HG03039 (cell line): ENCODE measurements around the gene ADAM17.
"Not testable (repeated sequence)": the region's sequence is repeated elsewhere in the genome, so short reads cannot be mapped to it uniquely, and the experiment has no call there.

Experiments used
- ATAC-seq: cut with Tn5 transposase; IDR thresholded peaks from one replicate; pipeline ENCODE4 v1.9.1; 2021; ENCODE audit warnings: mild to moderate bottlenecking, moderate library complexity; ENCODE audit not compliant: unreplicated experiment

ADAM17 gene

DNA sequence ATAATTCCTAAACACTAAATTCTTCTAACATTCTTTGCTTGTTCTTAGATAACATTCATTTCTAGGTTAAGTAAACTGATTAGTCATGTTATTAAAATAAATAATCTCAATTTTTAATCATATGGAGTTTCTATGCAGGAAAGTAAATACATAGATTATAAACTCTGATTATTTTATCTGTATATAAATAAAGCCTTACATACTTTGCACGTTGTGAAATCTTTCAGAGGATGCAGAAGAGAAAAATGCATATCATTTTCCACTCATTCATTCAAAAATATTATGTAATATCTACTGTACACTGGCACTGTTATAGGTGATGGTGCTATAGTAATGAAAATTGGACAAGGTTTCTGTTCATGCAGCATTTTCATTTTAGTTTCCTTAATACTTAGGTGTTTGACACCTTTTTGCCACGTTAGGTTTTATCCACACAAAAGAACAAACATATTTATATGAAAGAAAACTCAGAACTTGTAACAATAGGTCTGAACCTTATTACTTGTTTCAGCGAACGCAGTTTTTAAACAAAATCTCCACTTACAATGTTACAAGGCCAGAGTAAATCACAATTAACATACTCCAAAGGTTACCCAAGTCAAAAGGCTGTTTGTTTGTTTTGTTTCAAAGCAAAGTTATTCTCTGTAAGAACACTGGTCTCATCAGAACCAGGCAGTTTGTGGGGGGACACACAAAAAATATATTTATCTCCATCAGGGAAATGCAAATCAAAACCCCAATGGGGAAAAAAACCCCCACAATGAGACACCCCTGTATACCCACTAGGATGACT lies 27.4 kb downstream of the ADAM17 start:
- no peak for ATAC-seq

DNA sequence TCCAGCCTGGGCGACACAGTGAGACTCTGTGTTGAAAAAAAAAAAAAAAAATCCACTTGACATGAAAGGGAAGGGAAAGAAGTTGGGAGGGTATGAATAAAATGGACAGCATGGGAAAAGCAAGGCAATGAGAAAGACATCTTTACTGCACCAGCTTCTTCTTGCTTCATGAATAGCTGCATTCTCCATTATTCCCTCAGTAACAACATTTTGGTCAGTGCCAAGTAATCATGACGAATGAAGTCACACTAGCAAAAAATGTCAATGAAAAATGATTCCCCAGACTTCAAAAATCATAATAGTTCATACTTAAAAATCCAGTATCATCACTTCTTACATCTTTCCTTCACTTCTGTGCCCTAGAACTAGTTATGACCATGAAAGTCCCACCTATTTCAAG lies 30.4 kb downstream of the ADAM17 start:
- no peak for ATAC-seq

DNA sequence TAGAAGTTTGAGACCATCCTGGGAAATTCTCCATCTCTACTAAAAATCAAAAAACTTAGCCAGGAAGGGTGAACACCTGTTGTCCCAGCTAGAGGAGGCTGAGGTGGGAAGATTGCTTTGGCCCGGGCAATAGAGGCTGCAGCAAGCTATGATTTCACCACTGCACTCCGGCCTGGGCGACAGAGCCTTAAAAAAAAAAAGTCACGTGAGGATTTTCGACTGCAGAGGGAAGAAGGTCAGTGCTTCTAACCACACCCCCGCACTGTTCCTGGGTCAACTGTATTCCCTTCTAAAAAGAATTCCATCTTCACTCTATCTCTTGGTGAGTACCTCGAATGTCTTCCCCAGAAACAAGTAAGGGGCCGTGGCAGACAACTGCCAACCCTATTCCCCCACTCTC lies 31.3 kb downstream of the ADAM17 start:
- no peak for ATAC-seq

DNA sequence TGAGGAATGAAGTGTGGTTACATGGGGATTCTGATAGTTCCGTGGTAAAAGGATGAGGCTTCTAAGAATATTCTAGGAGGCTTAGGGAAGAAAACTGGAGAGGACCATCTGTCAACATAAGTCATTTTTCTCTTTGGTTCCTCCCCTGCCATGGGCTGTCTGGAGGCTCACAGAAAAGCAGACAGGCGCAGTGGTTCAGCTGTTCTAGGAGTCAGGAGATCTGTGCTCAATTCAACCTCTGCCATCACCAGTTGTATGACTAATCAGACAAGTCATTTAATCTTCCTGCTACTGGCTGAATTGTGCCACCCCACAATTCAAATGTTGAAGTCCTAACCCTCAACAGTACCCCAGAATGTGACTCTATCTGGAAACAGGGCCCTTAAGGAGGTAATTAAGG lies 36.4 kb downstream of the ADAM17 start:
- ATAC-seq = no peak

DNA sequence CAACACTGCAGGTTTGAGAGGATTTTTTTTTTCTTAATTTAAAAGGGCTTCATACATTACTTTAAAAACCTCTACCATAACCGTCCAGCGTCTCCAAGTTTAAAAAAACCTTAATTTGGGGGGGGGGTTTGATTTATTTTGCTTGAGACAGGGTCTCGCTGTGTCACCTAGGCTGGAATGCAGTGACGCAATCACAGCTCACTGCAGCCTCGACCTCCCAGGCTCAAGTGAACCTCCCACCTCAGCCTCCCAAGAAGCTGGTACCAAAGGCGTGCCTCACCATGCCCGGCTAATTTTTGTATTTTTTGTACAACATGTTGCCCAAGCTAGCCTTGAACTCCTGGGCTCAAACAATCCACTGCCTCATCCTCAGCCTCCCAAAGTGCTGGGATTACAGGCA lies 36.9 kb downstream of the ADAM17 start:
- ATAC-seq = no peak

DNA sequence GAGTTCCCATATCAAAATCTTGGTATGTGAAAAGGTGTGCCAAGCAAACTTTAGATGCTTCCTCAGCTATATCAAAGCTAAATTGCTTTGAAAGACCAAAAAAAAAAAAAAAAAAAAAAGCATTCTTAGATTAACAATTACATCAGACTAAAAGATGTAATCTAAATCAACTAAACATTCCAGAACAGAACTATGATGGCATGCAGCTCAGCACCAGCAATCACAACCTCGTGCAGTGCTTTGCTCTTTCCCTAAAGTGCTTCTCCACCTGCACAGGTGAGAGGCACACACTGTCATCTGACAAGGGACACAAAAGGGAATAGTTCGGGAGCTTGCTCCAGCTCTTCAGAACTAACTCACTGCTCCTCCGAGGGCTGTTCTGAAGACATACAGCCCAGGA lies 37.5 kb downstream of the ADAM17 start:
- no peak for ATAC-seq

DNA sequence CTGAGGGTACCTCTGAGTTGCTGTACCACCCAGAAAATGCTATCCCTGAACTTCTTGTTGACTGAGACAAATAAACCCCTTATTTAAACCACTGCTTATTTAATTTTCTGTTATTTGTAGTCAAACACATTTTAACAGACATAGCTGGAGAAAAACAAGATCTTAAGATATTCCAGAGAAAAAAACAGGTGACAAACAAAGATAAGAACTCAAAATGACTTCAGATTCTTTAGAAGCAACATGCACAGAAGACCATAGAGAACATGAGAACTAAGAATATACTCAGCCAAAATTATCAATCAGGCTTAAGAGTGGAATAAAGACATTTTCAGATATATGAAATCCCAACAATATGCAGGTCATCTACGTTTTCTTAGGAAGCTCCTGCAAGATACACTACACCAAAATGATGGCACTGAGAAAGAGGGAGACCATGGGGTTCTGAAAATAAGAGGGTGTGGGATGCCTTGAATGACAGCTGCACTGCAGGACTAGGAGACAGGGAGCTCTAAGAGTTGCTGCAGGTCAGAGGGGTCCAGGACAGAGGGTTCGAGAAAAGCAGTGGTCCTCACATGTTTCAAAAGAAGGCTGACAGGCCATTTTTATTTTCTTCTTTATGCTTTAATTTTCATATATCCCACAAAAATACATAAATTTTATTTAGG lies 38.4 kb downstream of the ADAM17 start:
- no peak for ATAC-seq

DNA sequence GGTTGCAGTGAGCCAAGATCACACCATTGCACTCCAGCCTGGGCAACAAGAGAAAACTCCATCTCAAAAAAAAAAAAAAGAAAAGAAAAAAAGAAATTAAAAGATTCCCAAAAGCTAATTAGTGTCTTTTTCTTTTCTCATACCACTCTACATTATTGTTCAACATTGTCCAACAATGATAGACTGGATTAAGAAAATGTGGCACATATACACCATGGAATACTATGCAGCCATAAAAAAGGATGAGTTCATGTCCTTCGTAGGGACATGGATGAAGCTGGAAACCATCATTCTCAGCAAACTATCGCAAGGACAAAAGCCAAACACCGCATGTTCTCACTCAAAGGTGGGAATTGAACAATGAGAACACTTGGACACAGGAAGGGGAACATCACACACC lies 41.7 kb downstream of the ADAM17 start:
- not testable (repeated sequence) for ATAC-seq

DNA sequence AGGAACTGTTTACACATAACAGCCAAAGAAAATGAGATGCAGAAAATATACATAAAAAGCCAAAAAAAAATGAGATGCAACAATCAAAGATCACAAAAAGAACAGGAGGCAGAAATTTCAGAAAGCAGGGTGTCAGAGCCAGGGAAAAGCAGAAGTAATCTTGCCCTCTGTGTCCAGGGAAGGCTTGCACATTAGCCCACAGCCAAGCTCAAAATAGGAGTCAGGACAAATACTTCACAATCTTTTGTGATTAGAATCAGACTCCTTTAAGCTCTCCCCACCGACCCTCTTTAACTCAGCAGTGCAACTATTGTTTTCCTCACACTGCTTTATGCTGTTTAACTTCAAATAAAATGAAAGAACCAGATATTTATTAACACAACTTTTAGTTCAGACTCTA lies 46.7 kb downstream of the ADAM17 start:
- no peak for ATAC-seq

DNA sequence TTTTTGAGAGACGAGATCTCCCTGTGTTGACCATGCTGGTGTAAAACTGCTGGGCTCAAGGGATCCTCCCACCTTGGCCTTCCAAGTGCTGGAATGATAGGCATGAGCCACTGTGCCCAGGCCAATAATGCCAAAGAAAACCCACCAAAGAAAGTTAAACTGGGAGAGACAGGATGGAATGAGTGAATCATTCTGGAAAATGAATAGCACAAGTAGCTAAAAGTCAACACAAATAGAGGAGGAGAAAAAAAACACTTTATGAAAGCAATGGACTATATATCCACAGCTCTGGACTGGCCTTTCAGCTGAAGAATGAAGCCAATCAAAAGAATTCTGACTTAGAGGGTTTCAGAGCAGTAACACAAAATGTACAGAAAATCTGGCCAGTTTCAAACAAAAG lies 57.4 kb downstream of the ADAM17 start:
- no peak for ATAC-seq

DNA sequence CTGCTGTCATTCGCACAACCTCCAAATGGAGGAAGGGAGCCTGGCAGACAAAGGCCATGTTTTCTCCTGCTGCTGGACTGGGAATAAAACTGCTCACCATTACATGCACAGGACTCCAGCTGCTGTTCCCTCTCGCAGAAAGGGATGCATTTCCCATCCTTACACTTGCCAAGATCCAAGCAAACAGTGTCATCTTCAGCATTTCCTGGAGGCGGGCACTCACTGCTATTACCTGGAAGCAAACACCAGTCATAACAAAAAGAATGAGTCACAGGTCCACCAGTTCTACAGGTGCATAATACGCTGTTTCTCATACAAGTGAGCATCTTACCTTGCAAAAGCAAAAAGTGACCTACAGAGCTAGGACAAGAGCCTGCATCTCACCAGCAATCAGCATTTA lies 58.6 kb downstream of the ADAM17 start:
- no peak for ATAC-seq

DNA sequence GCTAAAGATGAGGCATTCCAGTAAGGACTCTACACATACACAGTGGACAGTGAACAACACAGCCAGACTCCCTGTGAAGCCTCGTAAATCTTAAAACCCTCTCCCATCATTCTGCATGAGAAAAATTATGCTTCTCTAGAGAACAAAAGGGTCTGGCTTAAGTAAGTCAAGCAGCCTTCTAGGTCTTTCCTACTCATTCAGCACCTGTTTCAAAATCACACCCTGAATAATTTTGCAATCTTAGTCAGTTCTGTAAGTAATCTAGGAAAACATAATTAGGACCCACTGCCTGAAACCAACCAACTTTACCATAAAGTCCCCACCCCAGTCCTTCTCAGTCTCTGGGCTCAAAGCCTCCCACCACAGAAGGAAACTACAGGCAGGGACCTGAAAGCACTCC lies 61.5 kb downstream of the ADAM17 start:
- ATAC-seq = no peak

DNA sequence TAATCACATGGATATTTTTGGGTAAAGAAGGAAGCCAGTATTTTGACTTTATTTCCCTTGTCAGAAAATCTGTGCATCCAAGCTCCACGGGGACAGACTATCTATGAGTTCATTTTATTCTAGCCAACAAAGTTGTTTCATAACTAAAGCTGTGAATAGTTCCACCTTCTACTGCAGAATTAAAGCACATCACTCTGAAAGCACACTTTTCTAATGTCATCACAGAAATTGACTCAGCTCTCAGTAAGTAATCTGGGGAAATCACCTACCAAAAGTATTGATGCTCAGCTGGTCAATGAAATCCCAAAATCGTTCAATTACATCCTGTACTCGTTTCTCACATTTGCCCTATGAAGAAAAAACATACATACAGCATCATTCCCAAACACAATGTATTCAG lies 62.2 kb downstream of the ADAM17 start:
- ATAC-seq = no peak

DNA sequence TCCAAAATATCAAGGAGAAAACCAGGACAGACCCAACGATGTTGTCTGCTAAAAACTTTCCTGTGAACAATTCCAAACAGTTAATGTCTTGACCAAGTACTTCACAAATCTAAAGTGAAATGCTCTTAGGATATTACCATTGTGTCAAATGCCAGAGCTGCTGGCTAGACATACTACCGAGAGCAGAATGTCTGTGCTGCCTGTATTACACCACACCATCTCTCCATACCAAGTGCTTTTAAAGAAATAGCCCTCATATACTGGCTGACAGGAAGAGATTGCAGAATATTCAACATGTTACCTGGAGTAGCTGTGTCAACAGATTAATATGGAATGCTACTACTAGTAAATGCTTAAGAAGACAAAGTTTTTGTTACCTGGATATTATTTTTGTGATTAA lies 62.7 kb downstream of the ADAM17 start:
- ATAC-seq = no peak

DNA sequence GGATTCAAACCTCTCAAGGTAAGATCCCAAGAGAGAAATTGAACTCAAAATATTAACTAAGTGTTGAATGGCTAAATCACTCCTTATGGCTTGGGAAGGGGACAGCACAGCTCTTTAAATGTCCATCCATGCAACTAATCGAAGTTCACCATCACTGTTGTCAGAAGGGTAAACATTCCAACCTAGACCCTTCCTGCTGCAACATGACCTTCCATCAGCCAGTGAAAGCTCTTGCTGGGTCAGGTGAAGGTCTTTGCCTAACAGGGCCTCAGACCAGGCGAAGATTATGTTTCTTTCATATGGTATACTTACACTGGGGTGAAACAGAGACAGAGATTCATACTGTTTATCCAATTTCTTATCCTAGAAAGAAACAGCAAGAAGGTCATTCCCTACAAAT lies 64.8 kb downstream of the ADAM17 start:
- ATAC-seq = no peak

DNA sequence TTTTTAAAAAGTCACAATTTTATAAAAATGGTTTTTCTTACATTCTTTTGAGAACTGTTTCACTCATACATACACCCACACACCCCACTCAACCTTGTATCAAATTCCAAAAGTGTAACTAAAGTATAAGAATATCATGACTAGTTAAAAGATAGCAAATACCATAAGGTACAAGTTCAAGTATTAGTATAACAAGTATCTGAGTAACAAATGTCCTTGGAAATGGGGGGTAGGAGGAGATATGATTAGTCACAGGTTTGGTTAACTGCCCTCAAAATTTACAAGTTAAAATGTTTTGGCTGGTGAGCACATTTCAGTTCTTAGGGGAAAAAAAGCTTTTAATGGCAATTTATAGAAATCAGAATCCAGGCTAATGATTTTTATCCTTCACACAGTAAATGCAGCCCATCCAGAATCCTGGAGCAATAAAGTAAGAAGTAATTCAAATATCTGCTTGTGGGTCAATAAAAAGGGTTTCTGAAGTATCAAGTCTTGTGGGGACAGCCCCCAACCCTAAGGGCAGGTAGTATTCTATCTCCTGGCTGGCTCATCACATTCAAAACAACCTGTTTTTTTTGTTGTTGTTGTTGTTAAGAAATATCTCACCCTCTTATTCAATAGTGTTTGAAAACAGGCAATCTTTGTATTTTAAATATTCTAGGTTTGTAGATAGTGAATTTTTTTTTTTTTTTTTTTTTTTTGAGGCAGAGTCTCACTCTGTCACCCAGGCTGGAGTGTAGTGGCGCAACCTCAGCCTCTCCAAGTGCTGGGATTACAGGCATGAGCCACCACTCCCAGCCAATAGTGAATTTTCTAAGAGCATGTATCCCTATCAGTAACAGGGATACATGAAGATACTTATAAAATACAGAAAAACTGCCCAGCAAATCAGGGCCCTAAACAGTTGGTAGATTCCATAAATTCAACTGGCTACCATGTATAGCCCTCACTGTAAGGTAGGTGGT lies 66.8 kb downstream of the ADAM17 start:
- no peak for ATAC-seq

DNA sequence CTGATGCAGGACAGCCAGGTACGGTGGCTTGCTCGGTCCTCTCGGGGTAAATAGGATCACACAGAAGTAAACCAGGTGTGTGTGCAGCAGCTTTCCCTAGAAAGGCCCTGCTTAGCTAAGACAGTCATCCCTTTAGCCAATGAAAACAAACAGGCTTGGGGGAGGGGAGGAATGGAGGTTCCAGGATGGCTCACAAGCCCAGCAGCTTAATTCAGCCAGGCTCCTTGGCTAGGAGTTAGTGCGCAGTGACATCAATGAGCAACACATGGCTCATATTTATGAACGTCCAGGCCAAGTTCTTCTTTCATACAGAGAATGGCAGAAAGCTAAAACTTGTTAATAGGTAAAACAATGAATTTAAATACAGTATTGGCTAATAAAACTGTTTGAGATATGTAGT lies 71.1 kb downstream of the ADAM17 start:
- ATAC-seq = no peak

DNA sequence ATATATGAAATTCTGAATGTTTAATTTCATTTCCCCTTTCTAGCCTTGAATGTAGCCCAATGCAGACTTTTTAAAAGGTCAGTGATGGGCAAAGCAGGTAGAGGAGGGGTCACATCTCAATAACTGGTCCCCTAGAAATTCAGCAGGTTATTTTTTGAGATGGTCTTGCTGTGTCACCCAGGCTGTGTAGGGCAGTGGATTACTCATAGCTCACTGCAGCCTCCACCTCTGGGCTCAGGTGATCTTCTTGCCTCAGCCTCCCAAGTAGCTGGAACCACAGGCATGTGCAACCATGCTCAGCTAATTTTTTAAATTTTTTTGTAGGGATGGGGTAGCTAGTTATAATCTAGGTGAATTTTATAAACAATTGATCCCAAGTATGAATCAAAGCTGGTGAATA lies 72.5 kb downstream of the ADAM17 start:
- ATAC-seq = no peak

DNA sequence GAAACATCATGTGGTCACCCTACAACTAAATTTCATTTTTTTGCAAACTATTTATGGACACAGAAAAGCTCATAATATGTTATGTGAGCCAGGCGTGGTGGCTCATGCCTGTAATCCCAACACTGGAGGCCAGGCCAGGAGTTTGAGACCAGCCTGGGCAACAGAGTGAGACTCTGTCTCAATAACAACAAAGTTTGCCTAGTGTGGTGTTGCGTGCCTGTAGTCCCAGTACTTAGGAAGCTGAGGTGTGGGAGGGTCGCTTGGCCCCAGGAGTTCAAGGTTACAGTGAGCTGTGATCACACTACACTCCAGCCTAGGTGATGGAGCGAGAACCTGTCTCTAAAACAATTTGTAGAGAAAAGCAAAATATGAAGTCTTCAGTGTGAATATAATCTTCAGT lies 75.5 kb downstream of the ADAM17 start:
- no peak for ATAC-seq

DNA sequence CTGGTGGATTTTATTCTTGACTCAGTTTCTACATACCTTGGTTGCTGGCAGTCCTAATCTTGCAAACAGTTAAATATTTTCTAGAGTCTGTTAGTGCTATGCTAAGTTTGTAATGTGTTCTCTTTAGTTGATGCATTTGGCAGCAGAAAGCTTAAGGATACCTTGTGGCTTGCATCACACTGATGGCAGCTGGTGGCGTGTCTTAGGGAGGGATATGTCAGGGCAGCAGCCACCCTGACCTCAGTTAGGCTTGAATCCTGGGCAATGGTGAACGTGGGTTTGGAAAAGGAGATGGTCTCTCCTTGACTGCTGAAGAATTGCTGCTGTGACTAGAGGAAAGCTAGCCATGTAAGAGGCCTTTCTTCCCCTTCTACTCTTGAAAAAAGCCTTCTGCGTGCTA lies 77.1 kb downstream of the ADAM17 start:
- ATAC-seq = no peak

DNA sequence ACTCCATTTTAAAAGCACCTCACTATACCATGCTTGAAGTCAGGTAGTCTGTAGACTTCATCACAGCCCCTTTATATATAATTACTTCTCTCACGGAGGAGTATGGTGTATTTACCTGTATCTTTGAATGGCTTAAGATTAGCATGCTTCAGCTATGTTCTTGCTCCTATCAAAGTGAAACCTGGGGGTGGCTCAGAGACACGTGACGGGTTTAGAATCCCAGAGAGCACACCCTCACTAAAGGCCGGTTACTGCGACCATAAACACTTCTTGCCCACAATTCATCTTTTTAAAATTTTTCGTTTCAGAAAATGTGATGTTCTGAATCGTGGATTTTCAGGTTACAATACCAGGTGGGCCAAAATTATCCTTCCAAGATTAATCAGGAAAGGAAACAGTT lies 77.7 kb downstream of the ADAM17 start:
- no peak for ATAC-seq
